GM12892 (cell line): Measurements from ENCODE around the gene FCN2.

Experiments
- POLR2A ChIP-seq: IDR thresholded peaks from 2 replicates; pipeline ENCODE4 v1.6.1; 2011; ENCODE audit warnings: low read depth, low read length, control low read depth
- TAF1 ChIP-seq: IDR thresholded peaks from 2 replicates; pipeline ENCODE4 v1.6.1; 2011; ENCODE audit warnings: low read depth, mild to moderate bottlenecking, control low read depth, low read length, borderline replicate concordance

DNA sequence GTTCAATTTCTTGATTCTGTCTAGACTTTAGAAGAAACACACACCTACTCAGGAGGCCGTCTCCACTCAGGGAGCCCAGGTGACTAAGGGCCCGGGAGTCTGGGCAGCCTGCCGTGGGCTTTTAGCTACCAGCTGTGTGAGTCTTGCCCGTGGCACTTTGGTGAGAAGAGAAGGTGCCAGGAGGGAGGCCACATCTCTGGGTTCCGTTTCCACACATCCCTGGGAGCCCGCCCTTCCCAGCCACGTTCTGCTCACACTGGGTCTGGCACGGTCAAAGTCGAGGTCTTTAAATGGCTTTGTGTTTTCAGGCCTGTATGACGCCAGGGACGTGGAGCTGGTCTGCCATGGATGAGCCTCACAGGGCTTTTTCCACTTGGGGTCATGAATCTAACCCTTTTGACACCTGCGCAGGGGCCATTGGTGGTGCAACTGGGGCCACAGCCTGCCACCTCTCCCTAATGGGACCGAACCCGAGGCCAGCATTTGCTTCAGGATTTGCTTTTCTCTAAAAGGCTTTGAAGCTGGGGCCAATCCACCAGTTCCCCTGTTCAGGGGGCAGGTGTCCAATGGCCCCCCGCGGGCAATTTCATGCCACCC lies 17.2 kb upstream of the FCN2 start:
- TF ChIP-seq POLR2A (no peak), TAF1 (no peak)
